ENCODE data around the gene C14orf119. TPM values are rescaled to one million over a fixed set of nuclear protein-coding genes. Genes with fewer than 3 reads are reported as not detected.

C14orf119 gene
- total RNA-seq, 1 experiment from 2014 or later = 81.3 TPM

DNA sequence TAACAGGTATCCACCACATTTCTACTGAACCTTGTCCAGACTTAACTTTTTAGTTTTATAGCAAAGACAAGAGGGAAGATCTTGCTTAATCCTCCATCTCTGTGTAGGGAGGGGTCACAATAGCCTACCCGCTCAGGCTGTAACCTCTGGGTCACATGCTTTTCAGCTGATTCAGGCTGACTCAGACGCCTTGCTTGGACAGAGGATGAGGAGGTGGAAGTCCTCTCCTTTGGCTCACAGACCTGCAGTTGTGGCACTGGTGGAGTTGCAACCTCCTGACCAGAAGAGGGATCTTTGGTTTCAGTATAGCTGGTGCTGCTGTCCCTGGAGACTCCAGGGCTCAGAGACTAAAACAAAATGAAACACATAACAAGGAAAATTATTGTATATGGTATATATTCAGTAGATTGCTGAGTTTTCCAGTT lies 16.6 kb upstream of the C14orf119 start:
- no peak for TF ChIP-seq SP1 (CRISPR knock-in tag; conservative IDR thresholded peaks at IDR 0.05)
- TF ChIP-seq, protein P1, sequence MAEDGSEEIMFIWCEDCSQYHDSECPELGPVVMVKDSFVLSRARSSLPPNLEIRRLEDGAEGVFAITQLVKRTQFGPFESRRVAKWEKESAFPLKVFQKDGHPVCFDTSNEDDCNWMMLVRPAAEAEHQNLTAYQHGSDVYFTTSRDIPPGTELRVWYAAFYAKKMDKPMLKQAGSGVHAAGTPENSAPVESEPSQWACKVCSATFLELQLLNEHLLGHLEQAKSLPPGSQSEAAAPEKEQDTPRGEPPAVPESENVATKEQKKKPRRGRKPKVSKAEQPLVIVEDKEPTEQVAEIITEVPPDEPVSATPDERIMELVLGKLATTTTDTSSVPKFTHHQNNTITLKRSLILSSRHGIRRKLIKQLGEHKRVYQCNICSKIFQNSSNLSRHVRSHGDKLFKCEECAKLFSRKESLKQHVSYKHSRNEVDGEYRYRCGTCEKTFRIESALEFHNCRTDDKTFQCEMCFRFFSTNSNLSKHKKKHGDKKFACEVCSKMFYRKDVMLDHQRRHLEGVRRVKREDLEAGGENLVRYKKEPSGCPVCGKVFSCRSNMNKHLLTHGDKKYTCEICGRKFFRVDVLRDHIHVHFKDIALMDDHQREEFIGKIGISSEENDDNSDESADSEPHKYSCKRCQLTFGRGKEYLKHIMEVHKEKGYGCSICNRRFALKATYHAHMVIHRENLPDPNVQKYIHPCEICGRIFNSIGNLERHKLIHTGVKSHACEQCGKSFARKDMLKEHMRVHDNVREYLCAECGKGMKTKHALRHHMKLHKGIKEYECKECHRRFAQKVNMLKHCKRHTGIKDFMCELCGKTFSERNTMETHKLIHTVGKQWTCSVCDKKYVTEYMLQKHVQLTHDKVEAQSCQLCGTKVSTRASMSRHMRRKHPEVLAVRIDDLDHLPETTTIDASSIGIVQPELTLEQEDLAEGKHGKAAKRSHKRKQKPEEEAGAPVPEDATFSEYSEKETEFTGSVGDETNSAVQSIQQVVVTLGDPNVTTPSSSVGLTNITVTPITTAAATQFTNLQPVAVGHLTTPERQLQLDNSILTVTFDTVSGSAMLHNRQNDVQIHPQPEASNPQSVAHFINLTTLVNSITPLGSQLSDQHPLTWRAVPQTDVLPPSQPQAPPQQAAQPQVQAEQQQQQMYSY (CRISPR knock-in tag; IDR thresholded peaks at IDR 0.05) = no peak
- no peak for TF ChIP-seq CBFB (CRISPR knock-in tag; IDR thresholded peaks at IDR 0.05; ENCODE audit: low read depth)
- TF ChIP-seq JUN (CRISPR knock-in tag; IDR thresholded peaks at IDR 0.05) = no peak
- no peak for TF ChIP-seq ATF1 (CRISPR knock-in tag; IDR thresholded peaks at IDR 0.05)
- no peak for TF ChIP-seq JAZF1 (CRISPR knock-in tag; IDR thresholded peaks at IDR 0.05)
- TF ChIP-seq MXD4 (CRISPR knock-in tag; IDR thresholded peaks at IDR 0.05; ENCODE audit: borderline replicate concordance) = no peak
- no peak for TF ChIP-seq EMX1 (CRISPR knock-in tag; IDR thresholded peaks at IDR 0.05)
- TF ChIP-seq ZNF232 (CRISPR knock-in tag; IDR thresholded peaks at IDR 0.05) = no peak
- no peak for TF ChIP-seq ZNF219 (CRISPR knock-in tag; IDR thresholded peaks at IDR 0.05; ENCODE audit: borderline replicate concordance)
- TF ChIP-seq, protein P2, sequence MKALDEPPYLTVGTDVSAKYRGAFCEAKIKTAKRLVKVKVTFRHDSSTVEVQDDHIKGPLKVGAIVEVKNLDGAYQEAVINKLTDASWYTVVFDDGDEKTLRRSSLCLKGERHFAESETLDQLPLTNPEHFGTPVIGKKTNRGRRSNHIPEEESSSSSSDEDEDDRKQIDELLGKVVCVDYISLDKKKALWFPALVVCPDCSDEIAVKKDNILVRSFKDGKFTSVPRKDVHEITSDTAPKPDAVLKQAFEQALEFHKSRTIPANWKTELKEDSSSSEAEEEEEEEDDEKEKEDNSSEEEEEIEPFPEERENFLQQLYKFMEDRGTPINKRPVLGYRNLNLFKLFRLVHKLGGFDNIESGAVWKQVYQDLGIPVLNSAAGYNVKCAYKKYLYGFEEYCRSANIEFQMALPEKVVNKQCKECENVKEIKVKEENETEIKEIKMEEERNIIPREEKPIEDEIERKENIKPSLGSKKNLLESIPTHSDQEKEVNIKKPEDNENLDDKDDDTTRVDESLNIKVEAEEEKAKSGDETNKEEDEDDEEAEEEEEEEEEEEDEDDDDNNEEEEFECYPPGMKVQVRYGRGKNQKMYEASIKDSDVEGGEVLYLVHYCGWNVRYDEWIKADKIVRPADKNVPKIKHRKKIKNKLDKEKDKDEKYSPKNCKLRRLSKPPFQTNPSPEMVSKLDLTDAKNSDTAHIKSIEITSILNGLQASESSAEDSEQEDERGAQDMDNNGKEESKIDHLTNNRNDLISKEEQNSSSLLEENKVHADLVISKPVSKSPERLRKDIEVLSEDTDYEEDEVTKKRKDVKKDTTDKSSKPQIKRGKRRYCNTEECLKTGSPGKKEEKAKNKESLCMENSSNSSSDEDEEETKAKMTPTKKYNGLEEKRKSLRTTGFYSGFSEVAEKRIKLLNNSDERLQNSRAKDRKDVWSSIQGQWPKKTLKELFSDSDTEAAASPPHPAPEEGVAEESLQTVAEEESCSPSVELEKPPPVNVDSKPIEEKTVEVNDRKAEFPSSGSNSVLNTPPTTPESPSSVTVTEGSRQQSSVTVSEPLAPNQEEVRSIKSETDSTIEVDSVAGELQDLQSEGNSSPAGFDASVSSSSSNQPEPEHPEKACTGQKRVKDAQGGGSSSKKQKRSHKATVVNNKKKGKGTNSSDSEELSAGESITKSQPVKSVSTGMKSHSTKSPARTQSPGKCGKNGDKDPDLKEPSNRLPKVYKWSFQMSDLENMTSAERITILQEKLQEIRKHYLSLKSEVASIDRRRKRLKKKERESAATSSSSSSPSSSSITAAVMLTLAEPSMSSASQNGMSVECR (CRISPR knock-in tag; IDR thresholded peaks at IDR 0.05; ENCODE audit: borderline replicate concordance) = no peak
- TF ChIP-seq, protein P3, sequence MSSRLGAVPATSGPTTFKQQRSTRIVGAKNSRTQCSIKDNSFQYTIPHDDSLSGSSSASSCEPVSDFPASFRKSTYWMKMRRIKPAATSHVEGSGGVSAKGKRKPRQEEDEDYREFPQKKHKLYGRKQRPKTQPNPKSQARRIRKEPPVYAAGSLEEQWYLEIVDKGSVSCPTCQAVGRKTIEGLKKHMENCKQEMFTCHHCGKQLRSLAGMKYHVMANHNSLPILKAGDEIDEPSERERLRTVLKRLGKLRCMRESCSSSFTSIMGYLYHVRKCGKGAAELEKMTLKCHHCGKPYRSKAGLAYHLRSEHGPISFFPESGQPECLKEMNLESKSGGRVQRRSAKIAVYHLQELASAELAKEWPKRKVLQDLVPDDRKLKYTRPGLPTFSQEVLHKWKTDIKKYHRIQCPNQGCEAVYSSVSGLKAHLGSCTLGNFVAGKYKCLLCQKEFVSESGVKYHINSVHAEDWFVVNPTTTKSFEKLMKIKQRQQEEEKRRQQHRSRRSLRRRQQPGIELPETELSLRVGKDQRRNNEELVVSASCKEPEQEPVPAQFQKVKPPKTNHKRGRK (CRISPR knock-in tag; IDR thresholded peaks at IDR 0.05; ENCODE audit: borderline replicate concordance) = no peak
- TF ChIP-seq HMGA2 (CRISPR knock-in tag; IDR thresholded peaks at IDR 0.05) = no peak
- TF ChIP-seq, protein P4, sequence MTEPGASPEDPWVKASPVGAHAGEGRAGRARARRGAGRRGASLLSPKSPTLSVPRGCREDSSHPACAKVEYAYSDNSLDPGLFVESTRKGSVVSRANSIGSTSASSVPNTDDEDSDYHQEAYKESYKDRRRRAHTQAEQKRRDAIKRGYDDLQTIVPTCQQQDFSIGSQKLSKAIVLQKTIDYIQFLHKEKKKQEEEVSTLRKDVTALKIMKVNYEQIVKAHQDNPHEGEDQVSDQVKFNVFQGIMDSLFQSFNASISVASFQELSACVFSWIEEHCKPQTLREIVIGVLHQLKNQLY (CRISPR knock-in tag; IDR thresholded peaks at IDR 0.05) = no peak
- TF ChIP-seq NFYB (CRISPR knock-in tag; conservative IDR thresholded peaks at IDR 0.05; ENCODE audit: low read depth) = no peak
- TF ChIP-seq, protein P5, sequence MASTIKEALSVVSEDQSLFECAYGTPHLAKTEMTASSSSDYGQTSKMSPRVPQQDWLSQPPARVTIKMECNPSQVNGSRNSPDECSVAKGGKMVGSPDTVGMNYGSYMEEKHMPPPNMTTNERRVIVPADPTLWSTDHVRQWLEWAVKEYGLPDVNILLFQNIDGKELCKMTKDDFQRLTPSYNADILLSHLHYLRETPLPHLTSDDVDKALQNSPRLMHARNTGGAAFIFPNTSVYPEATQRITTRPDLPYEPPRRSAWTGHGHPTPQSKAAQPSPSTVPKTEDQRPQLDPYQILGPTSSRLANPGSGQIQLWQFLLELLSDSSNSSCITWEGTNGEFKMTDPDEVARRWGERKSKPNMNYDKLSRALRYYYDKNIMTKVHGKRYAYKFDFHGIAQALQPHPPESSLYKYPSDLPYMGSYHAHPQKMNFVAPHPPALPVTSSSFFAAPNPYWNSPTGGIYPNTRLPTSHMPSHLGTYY (CRISPR knock-in tag; IDR thresholded peaks at IDR 0.05) = no peak
- Mint-ChIP-seq H3K27me3 (ENCODE audit: low read depth) (no peaks in the 10 kb centered on the region), H3K4me1 (no peaks in the 10 kb centered on the region), H3K27ac (no peak overlapping the region), H3K9me3 (no peaks in the 10 kb centered on the region), H3K4me3 (no peak overlapping the region), H3K36me3 (peaks cover 83% of the 10 kb centered on the region)
- POLR2A ChIA-PET = interaction anchor here (0.5 to 2.1 kb wide), 2 partner anchors 16 to 169 kb away, joined by 3 to 7 read pairs; partner anchors contain the start of genes ACIN1 and C14orf119
- ATAC-seq (no peak), DNase-seq (ENCODE audit: low spot score) (no peak)
- CTCF ChIA-PET = interaction anchor here (2.9 kb wide), 1 partner anchor 10 kb away, joined by 52 read pairs; no protein-coding TSS in a partner anchor

Data from WTC11 (cell line).